Metanephros (tissue), 1 donor: ENCODE results near the gene ITGB1BP2. TPM values are rescaled to one million over a fixed set of nuclear protein-coding genes. Genes with fewer than 3 reads are reported as not detected.

Experiments
- total RNA-seq: library from RNA; depleted of rRNA; stranded (reverse); fragments of >200 nt; gene quantifications from one replicate; pipeline ENCODE4 v1.2.3, GENCODE V29; 2014

The ITGB1BP2 gene
- 16.9 TPM for total RNA-seq

GRCh38 chrX:71301195-71301924 lies at the start of gene ITGB1BP2:
ITGB1BP2 (plus strand) TSS chrX:71301750; CDS start chrX:71301807, 57 bp downstream.

GRCh38 chrX:71254092-71254963 lies 47.2 kb upstream of the ITGB1BP2 start, which contains the start of gene ZMYM3:
ZMYM3 (minus strand) TSS chrX:71254140; CDS start chrX:71253255, 885 bp downstream.

DNA sequence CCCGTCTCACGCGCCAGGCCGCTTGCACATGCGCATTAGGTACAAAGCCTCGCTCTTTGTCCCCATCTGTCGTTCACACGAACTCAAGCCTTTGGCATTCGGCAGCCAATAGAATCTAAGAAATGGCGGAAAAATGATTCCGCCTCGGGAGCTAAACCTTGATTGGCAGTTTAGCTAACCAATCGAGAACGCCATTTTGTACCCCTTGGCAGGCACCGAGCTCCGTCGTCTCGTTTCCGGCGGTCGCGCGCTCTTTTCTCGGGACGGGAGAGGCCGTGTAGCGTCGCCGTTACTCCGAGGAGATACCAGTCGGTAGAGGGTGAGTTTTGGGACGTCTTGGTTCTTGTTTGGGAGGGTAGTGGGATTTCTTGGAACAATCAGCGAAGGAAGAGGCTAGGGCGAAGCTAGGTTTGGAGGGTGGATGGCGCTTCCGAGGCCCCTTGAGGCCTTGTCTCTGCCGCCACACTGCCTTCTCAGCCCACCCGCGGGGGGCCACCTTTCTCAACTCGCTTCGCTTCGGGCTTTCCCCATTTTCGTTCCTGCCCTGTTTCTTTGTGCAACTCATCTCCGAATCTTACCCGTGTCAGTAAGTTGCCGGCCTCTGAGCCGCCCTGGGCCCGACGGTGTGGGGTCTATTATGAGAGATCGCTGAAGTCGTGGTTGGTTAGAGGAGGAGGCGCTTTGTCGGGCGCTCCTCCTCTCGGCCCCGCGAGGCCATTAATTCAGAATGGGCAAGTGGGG lies 18.0 kb upstream of the ITGB1BP2 start, which contains the start of gene NONO:
Gene NONO, plus strand, starts transcription at position 233 of the 741 bp plus-strand sequence. CDS start 7,003 bp downstream, outside the sequence.

Other genes starting within 250 kb of the ITGB1BP2 start
- gene SNX12, start 233.4 kb upstream of the ITGB1BP2 start, total RNA-seq: 46.9 TPM
- gene FOXO4, start 205.9 kb upstream of the ITGB1BP2 start, total RNA-seq: 20.8 TPM
- gene CXorf65, start 195.0 kb upstream of the ITGB1BP2 start, total RNA-seq: 0.23 TPM
- gene IL2RG, start 190.2 kb upstream of the ITGB1BP2 start, total RNA-seq: 3.2 TPM
- 57.5 TPM for gene MED12, start 183.2 kb upstream of the ITGB1BP2 start, total RNA-seq
- gene NLGN3, start 156.9 kb upstream of the ITGB1BP2 start, total RNA-seq: 2.2 TPM
- 15.1 TPM for gene GJB1, start 78.5 kb upstream of the ITGB1BP2 start, total RNA-seq
- 40.8 TPM for gene ZMYM3, start 47.6 kb upstream of the ITGB1BP2 start, total RNA-seq
- 409 TPM for gene NONO, start 18.1 kb upstream of the ITGB1BP2 start, total RNA-seq
- 45.5 TPM for gene TAF1, start 64.6 kb downstream of the ITGB1BP2 start, total RNA-seq
- 279 TPM for gene OGT, start 231.4 kb downstream of the ITGB1BP2 start, total RNA-seq